H1 (cell line): ENCODE data around the gene LRBA.

Source experiments
- CTCF ChIP-seq, 3 experiments: IDR thresholded peaks; 1 replicate in 2 of 3; 2 replicates in 1 of 3; pipeline versions ENCODE4 v1.5.1 to v1.6.1; 2011; ENCODE audit warnings: low read length in 3 of 3, mild to moderate bottlenecking in 3 of 3, inconsistent platforms in 2 of 3, low read depth in 1 of 3, moderate library complexity in 1 of 3; ENCODE audit not compliant: insufficient read depth in 1 of 3; ENCODE audit errors: control extremely low read depth in 1 of 3
- MAFK ChIP-seq: IDR thresholded peaks from 2 replicates; pipeline ENCODE4 v1.6.1; 2012; ENCODE audit warnings: low read depth, mild to moderate bottlenecking, improper control_type of control experiment, low read length
- POLR2A ChIP-seq, 2 experiments: IDR thresholded peaks; 1 replicate in 1 of 2; 2 replicates in 1 of 2; pipeline ENCODE4 v1.6.1; 2011; ENCODE audit warnings: low read depth in 2 of 2, low read length in 2 of 2, mild to moderate bottlenecking in 2 of 2; ENCODE audit errors: control extremely low read depth in 1 of 2
- POLR2AphosphoS5 ChIP-seq: IDR thresholded peaks from 2 replicates; pipeline ENCODE4 v1.6.1; 2011; ENCODE audit warnings: low read depth, low read length
- SIRT6 ChIP-seq: IDR thresholded peaks from one replicate; pipeline ENCODE4 v1.7.1; 2012; ENCODE audit warnings: low read length, inconsistent platforms

GRCh38 chr4:150717952-150718351 lies 297.1 kb downstream of the LRBA start:
- TF ChIP-seq CTCF (IDR thresholded peaks at IDR 0.05; ENCODE audit: control extremely low read depth in 1 of 3, insufficient read depth in 1 of 3, low read depth in 1 of 3, low read length in 3 of 3), result no peak
- no peak for TF ChIP-seq POLR2AphosphoS5
- no peak for TF ChIP-seq SIRT6
- TF ChIP-seq POLR2A (IDR thresholded peaks at IDR 0.05; ENCODE audit: control extremely low read depth in 1 of 2, low read depth in 2 of 2, low read length in 2 of 2), result no peak
- no peak for TF ChIP-seq MAFK
